WERI-Rb-1 (cell line): ENCODE measurements around the gene BTBD1.

ENCODE experiments used
- DNase-seq: peaks from one replicate; pipeline ENCODE4 v3.0.0-alpha.2; 2020
- H3K27ac ChIP-seq: fragments of 250-450 bp; sonication (Bioruptor Pico); 2 replicates; pipeline ENCODE4 v1.5.1; 2020; ENCODE audit warnings: mild to moderate bottlenecking, moderate library complexity
- H3K27me3 ChIP-seq: fragments of 250-450 bp; sonication (Bioruptor Pico); 2 replicates; pipeline ENCODE4 v1.5.1; 2021; ENCODE audit warnings: mild to moderate bottlenecking, low read depth, moderate library complexity; ENCODE audit not compliant: insufficient read depth, severe bottlenecking
- H3K36me3 ChIP-seq: fragments of 250-450 bp; sonication (Bioruptor Pico); 2 replicates; pipeline ENCODE4 v1.5.1; 2020; ENCODE audit warnings: mild to moderate bottlenecking, moderate library complexity
- H3K4me3 ChIP-seq: 2 replicates; pipeline ENCODE4 v1.5.1; 2011; ENCODE audit warnings: low read depth, mild to moderate bottlenecking, control low read depth, low read length
- H3K9me3 ChIP-seq: fragments of 250-450 bp; sonication (Bioruptor Pico); 2 replicates; pipeline ENCODE4 v1.5.1; 2021; ENCODE audit warnings: mild to moderate bottlenecking, moderate library complexity; ENCODE audit not compliant: severe bottlenecking
- CTCF ChIP-seq: IDR thresholded peaks from 2 replicates; pipeline ENCODE4 v1.5.1; 2011; ENCODE audit warnings: low read depth, mild to moderate bottlenecking, control low read depth, inconsistent platforms, low read length

Gene BTBD1

DNA sequence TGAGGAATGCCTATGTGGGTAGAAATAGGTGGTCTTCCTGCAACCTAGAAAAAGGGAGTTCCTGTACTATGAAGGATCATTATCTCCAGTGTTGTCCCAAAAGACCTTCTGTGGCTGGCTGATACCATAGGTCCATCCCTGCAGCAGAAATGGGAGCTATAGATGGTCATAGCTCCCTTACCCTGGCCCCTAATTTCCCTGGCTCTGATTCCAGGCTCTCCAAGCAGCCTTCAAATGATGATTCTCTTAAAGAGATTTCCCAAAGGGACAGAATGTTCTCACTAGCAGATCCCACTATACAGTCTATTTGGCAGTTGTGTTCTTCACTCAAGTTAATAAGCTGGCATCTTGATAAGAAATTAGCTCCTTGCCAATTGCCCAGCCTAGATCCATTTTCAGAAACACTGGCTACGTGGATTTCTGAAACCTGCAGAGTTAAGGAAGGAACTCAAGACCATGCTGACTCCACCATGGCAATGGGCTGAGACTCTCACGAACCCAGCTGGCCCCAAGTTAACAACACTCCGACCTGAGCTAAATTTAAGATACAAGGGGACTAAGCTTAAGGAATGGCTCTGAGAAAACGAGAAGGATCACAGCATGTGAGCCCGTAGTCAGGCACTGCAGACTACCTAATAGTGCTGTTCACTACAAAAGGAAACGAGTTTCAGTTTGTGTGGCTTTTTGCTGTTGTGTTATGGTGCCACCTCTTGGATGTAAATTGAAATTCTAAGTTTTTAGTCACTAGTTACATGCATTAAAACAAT is 67.0 kb downstream of the BTBD1 start:
- Histone ChIP-seq H3K4me3 (no peak overlapping the region), H3K27ac (peak overlapping the region; percentile 15)

DNA sequence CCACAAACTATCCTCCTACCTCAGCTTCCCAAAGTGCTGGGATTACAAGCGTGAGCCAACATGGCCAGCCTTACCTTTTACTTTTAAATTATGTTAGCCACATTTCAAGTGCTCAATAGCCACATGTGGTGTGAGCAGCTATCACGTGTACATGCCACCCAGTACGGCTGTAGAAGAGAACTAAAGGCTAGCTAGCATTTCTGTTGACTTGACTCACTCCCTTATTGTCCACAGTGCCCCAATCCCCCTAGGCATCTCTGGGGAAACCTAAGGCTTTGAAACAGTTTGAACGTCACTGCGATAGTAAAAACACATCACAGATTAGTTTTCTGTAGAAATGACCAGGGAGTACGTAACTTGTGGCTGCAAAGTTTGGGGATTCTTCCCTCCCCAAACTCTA is 67.6 kb downstream of the BTBD1 start:
- TF ChIP-seq CTCF, result no peak
- Histone ChIP-seq H3K9me3 (no peaks in the 10 kb centered on the region), H3K36me3 (peaks cover 5% of the 10 kb centered on the region), H3K27ac (peak overlapping the region; percentile 15; the same call in 1 of the 2 replicates), H3K4me3 (no peak overlapping the region), H3K27me3 (no peaks in the 10 kb centered on the region)
- no peak for DNase-seq

More for the DNA sequence above, 67.0 kb downstream of the BTBD1 start:
- Histone ChIP-seq H3K27me3 (no peaks in the 10 kb centered on the region), H3K36me3 (peaks cover 5% of the 10 kb centered on the region), H3K9me3 (no peaks in the 10 kb centered on the region)
- peak; percentile 33 for DNase-seq
- TF ChIP-seq CTCF, result peak; percentile 48; the same call in 1 of the 2 replicates

- Histone ChIP-seq H3K27ac (peak overlapping the region; percentile 58), H3K4me3 (no peak overlapping the region), H3K36me3 (peaks cover 8% of the 10 kb centered on the region), H3K27me3 (no peaks in the 10 kb centered on the region), H3K9me3 (no peaks in the 10 kb centered on the region)
- no peak for DNase-seq
- TF ChIP-seq CTCF, result no peak
Measured at GRCh38 chr15:82995938-82996337, 71.1 kb downstream of the BTBD1 start.

- Histone ChIP-seq H3K9me3 (no peaks in the 10 kb centered on the region), H3K27me3 (no peaks in the 10 kb centered on the region), H3K36me3 (peaks cover 13% of the 10 kb centered on the region), H3K27ac (peak overlapping the region; percentile 50), H3K4me3 (no peak overlapping the region)
- no peak for TF ChIP-seq CTCF
- no peak for DNase-seq
Measured at GRCh38 chr15:82995076-82995475, 72.0 kb downstream of the BTBD1 start.

GRCh38 chr15:82993144-82993543 is 73.9 kb downstream of the BTBD1 start:
- no peak for TF ChIP-seq CTCF
- no peak overlapping the region for H3K4me3 ChIP-seq
- no peak for DNase-seq
- no peak overlapping the region for H3K27ac ChIP-seq
- peaks cover 28% of the 10 kb centered on the region for H3K36me3 ChIP-seq
- no peaks in the 10 kb centered on the region for H3K27me3 ChIP-seq
- no peaks in the 10 kb centered on the region for H3K9me3 ChIP-seq
